ENCODE data around the gene CCL22.
"Not testable (repeated sequence)": the region's sequence is repeated elsewhere in the genome, so short reads cannot be mapped to it uniquely, and the experiment has no call there.

GRCh38 chr16:57342606-57343005, 16.0 kb upstream of the CCL22 start:
- not testable (repeated sequence) for TF ChIP-seq CTCF (IDR thresholded peaks at IDR 0.05; ENCODE audit: insufficient read depth, low read length); REST (IDR thresholded peaks at IDR 0.05; ENCODE audit: insufficient replicate concordance, low read depth); POLR2AphosphoS5 (IDR thresholded peaks at IDR 0.05; ENCODE audit: low read depth)
